Karpas-422 (cell line): ENCODE results near the gene LSM4. TPM values are rescaled to one million over a fixed set of nuclear protein-coding genes. Genes with fewer than 3 reads are reported as not detected.
A peak's percentile ranks its signal among the peaks of the same experiment; 100 is the strongest.

Source experiments
- DNase-seq: peaks from one replicate; pipeline ENCODE4 v3.0.0-alpha.2; 2015
- H2AFZ ChIP-seq: fragments of 200-600 bp; sonication (generic); 2 replicates; pipeline ENCODE4 v1.6.1; 2014; ENCODE audit warnings: antibody characterized with exemption, low read length, mixed read lengths
- H3K27ac ChIP-seq: fragments of 200-600 bp; sonication (generic); 2 replicates; pipeline ENCODE4 v1.5.1; 2014; ENCODE audit warnings: mild to moderate bottlenecking, low read length, moderate library complexity
- H3K27me3 ChIP-seq: fragments of 200-600 bp; sonication (generic); 2 replicates; pipeline ENCODE4 v1.6.1; 2014; ENCODE audit warnings: low read length, mixed read lengths
- H3K36me3 ChIP-seq: fragments of 200-600 bp; sonication (generic); 2 replicates; pipeline ENCODE4 v1.6.1; 2014; ENCODE audit warnings: low read length, mixed read lengths; ENCODE audit not compliant: insufficient read depth
- H3K4me1 ChIP-seq: fragments of 200-600 bp; sonication (generic); 2 replicates; pipeline ENCODE4 v1.6.1; 2014; ENCODE audit warnings: mild to moderate bottlenecking, low read length, mixed read lengths
- H3K4me2 ChIP-seq: fragments of 200-600 bp; sonication (generic); 2 replicates; pipeline ENCODE4 v1.6.1; 2014; ENCODE audit warnings: low read length, low read depth, mild to moderate bottlenecking; ENCODE audit not compliant: poor library complexity, severe bottlenecking
- H3K4me3 ChIP-seq: fragments of 200-600 bp; sonication (generic); 2 replicates; pipeline ENCODE4 v1.5.1; 2014; ENCODE audit warnings: mild to moderate bottlenecking, antibody characterized with exemption, low read length, mixed read lengths
- H3K79me2 ChIP-seq: fragments of 200-600 bp; sonication (generic); 2 replicates; pipeline ENCODE4 v1.6.1; 2014; ENCODE audit warnings: mild to moderate bottlenecking, low read length, mixed read lengths
- H3K9ac ChIP-seq: fragments of 200-600 bp; sonication (generic); 2 replicates; pipeline ENCODE4 v1.6.0; 2014; ENCODE audit warnings: low read length
- H3K9me2 ChIP-seq: fragments of 200-600 bp; sonication (generic), shearing (Covaris generic); replicated peaks from 2 replicates; pipeline ENCODE4 v1.6.0; 2014; ENCODE audit warnings: mild to moderate bottlenecking, low read length, moderate library complexity; ENCODE audit not compliant: insufficient read depth
- H3K9me3 ChIP-seq: fragments of 300-700, 200-600 bp; sonication (generic); 2 replicates; pipeline ENCODE4 v1.6.1; 2014; ENCODE audit warnings: low read length, mixed read lengths
- H4K20me1 ChIP-seq: fragments of 200-600 bp; sonication (generic); 2 replicates; pipeline ENCODE4 v1.6.1; 2014; ENCODE audit warnings: mild to moderate bottlenecking, antibody characterized with exemption, low read length, low read depth; ENCODE audit not compliant: insufficient read depth
- total RNA-seq: library from RNA; depleted of rRNA; stranded (reverse); fragments of >200 nt; shearing (Covaris generic); gene quantifications from 2 replicates; pipeline ENCODE4 v1.2.3, GENCODE V29; 2014; ENCODE audit warnings: low replicate concordance

Gene LSM4
- total RNA-seq, 1 experiment from 2014 or later = 198 TPM

DNA sequence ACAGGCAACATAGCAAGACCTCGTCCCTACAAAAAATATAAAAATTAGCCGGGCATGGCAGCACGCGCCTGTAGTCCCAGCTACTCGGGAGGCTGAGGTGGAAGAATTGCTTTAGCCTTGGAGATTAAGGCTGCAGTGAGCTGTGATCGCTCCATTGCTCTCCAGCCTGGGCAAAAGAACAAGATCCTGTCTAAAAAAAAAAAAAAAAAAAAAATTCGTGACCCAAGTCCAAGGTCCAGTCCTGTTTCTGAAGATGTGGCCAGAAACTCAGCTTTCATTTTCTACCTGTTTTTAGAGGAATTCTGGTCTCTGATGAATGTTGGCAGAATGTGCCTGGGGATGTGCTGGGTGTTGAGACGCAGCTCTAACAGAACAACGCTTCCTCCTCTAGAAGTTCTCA is 15.7 kb upstream of the LSM4 start:
- Histone ChIP-seq H3K4me1 (peaks cover 18% of the 10 kb centered on the region), H3K4me2 (no peak overlapping the region), H3K36me3 (no peaks in the 10 kb centered on the region), H2AFZ (no peak overlapping the region), H3K79me2 (no peaks in the 10 kb centered on the region), H3K9ac (no peak overlapping the region), H3K27me3 (no peaks in the 10 kb centered on the region), H3K27ac (no peak overlapping the region), H3K4me3 (no peak overlapping the region), H4K20me1 (no peaks in the 10 kb centered on the region), H3K9me3 (no peaks in the 10 kb centered on the region), H3K9me2 (no peaks in the 10 kb centered on the region)
- no peak for DNase-seq

DNA sequence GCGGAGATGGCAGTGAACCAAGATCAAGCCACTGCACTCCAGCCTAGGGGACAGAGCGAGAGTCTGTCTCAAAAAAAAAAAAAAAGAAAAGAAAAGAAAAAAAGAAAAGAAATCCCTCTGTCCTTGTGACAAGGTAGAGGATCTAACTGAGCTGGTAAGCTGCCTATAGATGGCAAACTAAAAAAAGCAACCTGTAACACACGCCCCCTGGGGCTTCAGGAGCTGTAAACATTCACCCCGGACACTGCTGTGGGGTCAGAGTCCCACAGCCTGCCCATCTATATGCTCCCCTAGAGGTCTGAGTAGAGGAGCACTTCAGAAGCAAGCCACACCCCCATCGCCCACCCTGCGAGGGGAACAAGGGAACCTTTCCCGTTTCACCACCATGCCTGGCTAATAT is 13.2 kb upstream of the LSM4 start:
- no peaks in the 10 kb centered on the region for H4K20me1 ChIP-seq
- no peaks in the 10 kb centered on the region for H3K79me2 ChIP-seq
- H3K4me2 ChIP-seq = no peak overlapping the region
- no peak overlapping the region for H3K4me3 ChIP-seq
- H3K27ac ChIP-seq = no peak overlapping the region
- no peaks in the 10 kb centered on the region for H3K36me3 ChIP-seq
- H3K9me3 ChIP-seq = no peaks in the 10 kb centered on the region
- no peak overlapping the region for H2AFZ ChIP-seq
- peaks cover 12% of the 10 kb centered on the region for H3K4me1 ChIP-seq
- H3K9me2 ChIP-seq = no peaks in the 10 kb centered on the region
- no peak overlapping the region for H3K9ac ChIP-seq
- H3K27me3 ChIP-seq = no peaks in the 10 kb centered on the region
- DNase-seq = no peak

- no peaks in the 10 kb centered on the region for H3K27me3 ChIP-seq
- H3K36me3 ChIP-seq = no peaks in the 10 kb centered on the region
- no peaks in the 10 kb centered on the region for H3K9me3 ChIP-seq
- no peak overlapping the region for H3K27ac ChIP-seq
- H3K9me2 ChIP-seq = no peaks in the 10 kb centered on the region
- no peaks in the 10 kb centered on the region for H4K20me1 ChIP-seq
- H3K4me3 ChIP-seq = no peak overlapping the region
- H3K4me1 ChIP-seq = peaks cover 3% of the 10 kb centered on the region
- H3K79me2 ChIP-seq = no peaks in the 10 kb centered on the region
- no peak overlapping the region for H3K4me2 ChIP-seq
- no peak overlapping the region for H3K9ac ChIP-seq
- no peak for DNase-seq
- no peak overlapping the region for H2AFZ ChIP-seq
Measured at GRCh38 chr19:18333680-18334079, 10.8 kb upstream of the LSM4 start.

DNA sequence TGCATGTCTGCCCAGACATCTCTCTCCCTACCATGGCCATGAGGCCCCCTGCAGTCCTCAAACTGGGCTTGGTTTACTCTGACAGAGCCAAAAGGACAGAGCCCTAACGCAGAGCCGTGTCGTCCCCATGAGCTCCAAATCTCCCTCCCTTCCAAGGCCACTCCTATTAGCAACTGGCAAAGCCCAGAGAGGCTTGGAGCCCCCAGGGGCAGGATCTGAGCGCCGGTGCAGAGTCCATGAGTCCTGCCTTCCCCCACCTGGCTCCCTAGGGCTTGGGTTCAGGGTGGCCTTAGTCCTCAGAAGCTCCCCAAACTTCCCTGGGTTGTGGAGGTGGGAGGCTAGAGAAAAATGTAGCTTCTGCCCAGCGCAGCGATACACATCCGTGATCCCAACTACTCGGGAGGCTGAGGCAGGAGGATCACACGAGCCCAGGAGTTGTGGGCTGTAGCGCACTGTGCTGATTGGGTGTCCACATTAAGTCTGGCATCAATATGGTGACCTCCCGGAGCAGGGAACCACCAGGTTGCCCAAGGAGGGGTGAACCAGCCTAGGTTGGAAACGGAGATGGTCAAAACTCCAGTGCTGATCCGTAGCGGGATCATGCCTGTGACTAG is 10.1 kb upstream of the LSM4 start:
- Histone ChIP-seq H3K9ac (no peak overlapping the region), H3K4me2 (no peak overlapping the region), H3K4me1 (peaks cover 6% of the 10 kb centered on the region), H4K20me1 (no peaks in the 10 kb centered on the region), H3K9me3 (no peaks in the 10 kb centered on the region), H2AFZ (no peak overlapping the region), H3K36me3 (no peaks in the 10 kb centered on the region), H3K27me3 (no peaks in the 10 kb centered on the region), H3K27ac (no peak overlapping the region), H3K4me3 (no peak overlapping the region), H3K79me2 (no peaks in the 10 kb centered on the region), H3K9me2 (no peaks in the 10 kb centered on the region)
- DNase-seq = no peak

GRCh38 chr19:18330868-18331267 is 8.0 kb upstream of the LSM4 start:
- H2AFZ ChIP-seq = no peak overlapping the region
- peaks cover 6% of the 10 kb centered on the region for H3K4me1 ChIP-seq
- H3K4me2 ChIP-seq = no peak overlapping the region
- DNase-seq = no peak
- no peaks in the 10 kb centered on the region for H3K27me3 ChIP-seq
- H3K9ac ChIP-seq = no peak overlapping the region
- no peaks in the 10 kb centered on the region for H3K36me3 ChIP-seq
- H3K9me3 ChIP-seq = no peaks in the 10 kb centered on the region
- H4K20me1 ChIP-seq = no peaks in the 10 kb centered on the region
- H3K4me3 ChIP-seq = no peak overlapping the region
- H3K9me2 ChIP-seq = no peaks in the 10 kb centered on the region
- no peaks in the 10 kb centered on the region for H3K79me2 ChIP-seq
- no peak overlapping the region for H3K27ac ChIP-seq

DNA sequence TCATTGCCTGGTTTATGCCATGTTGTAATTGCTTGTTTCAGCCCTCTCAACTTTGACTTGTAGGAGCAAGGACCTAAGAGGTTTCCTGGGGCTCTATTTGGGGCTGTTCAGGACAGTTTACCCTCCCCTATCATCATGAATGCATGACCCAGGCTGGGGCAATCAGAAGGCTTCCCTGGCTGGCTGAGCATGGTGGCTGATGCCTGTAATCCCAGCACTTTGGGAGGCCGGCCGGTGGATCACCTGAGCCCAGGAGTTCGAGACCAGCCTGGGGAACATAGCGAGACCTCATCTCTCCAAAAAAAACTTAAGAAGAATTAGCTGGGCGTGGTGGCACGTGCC is 6.1 kb upstream of the LSM4 start:
- DNase-seq = no peak
- Histone ChIP-seq H3K9me2 (no peaks in the 10 kb centered on the region), H3K4me1 (peaks cover 6% of the 10 kb centered on the region), H3K27ac (no peak overlapping the region), H3K4me2 (peak overlapping the region; percentile 42), H3K4me3 (no peak overlapping the region), H2AFZ (peak overlapping the region; percentile 50; the same call in 1 of the 2 replicates), H3K27me3 (no peaks in the 10 kb centered on the region), H3K79me2 (no peaks in the 10 kb centered on the region), H3K36me3 (no peaks in the 10 kb centered on the region), H3K9ac (peak overlapping the region; percentile 27), H3K9me3 (no peaks in the 10 kb centered on the region), H4K20me1 (no peaks in the 10 kb centered on the region)

- Histone ChIP-seq H3K27ac (no peak overlapping the region), H3K4me3 (no peak overlapping the region), H3K9me3 (no peaks in the 10 kb centered on the region), H2AFZ (peak overlapping the region; percentile 50; the same call in 1 of the 2 replicates), H3K4me1 (peaks cover 10% of the 10 kb centered on the region), H3K4me2 (peak overlapping the region; percentile 42), H3K9me2 (no peaks in the 10 kb centered on the region), H3K36me3 (no peaks in the 10 kb centered on the region), H3K79me2 (no peaks in the 10 kb centered on the region), H3K27me3 (no peaks in the 10 kb centered on the region), H4K20me1 (no peaks in the 10 kb centered on the region), H3K9ac (peak overlapping the region; percentile 27)
- peak; percentile 96 for DNase-seq
Measured at GRCh38 chr19:18328340-18329034, 5.6 kb upstream of the LSM4 start.

- H2AFZ ChIP-seq = no peak overlapping the region
- no peak overlapping the region for H3K27ac ChIP-seq
- no peak overlapping the region for H3K4me2 ChIP-seq
- no peaks in the 10 kb centered on the region for H3K36me3 ChIP-seq
- H4K20me1 ChIP-seq = no peaks in the 10 kb centered on the region
- peaks cover 18% of the 10 kb centered on the region for H3K4me1 ChIP-seq
- H3K9me3 ChIP-seq = no peaks in the 10 kb centered on the region
- no peaks in the 10 kb centered on the region for H3K27me3 ChIP-seq
- H3K9me2 ChIP-seq = no peaks in the 10 kb centered on the region
- H3K4me3 ChIP-seq = no peak overlapping the region
- no peak overlapping the region for H3K9ac ChIP-seq
- peaks cover 10% of the 10 kb centered on the region for H3K79me2 ChIP-seq
- DNase-seq = no peak
Measured at GRCh38 chr19:18326772-18327171, 3.9 kb upstream of the LSM4 start.
